Astrocyte (in vitro differentiated cells and primary cell): ENCODE data around the gene TMEM129. TPM values are rescaled to one million over a fixed set of nuclear protein-coding genes. Genes with fewer than 3 reads are reported as not detected.
A peak's percentile ranks its signal among the peaks of the same experiment; 100 is the strongest.

Source experiments
- DNase-seq: peaks from one replicate; pipeline ENCODE4 v3.0.0-alpha.2; 2010; ENCODE audit warnings: low read depth
- FAIRE-seq: peaks from 2 replicates; lab custom pipeline; 2011; peaks lifted over from hg19 to GRCh38; lab: Jason Lieb, UNC
- H2AFZ ChIP-seq: 2 replicates; pipeline ENCODE4 v1.6.0; 2012; ENCODE audit warnings: low read depth, low read length, inconsistent platforms
- H3K27ac ChIP-seq: 2 replicates; pipeline ENCODE4 v1.5.1; 2011; ENCODE audit warnings: low read depth, low read length, inconsistent platforms
- H3K27me3 ChIP-seq: 2 replicates; pipeline ENCODE4 v1.6.0; 2011; ENCODE audit warnings: low read length, inconsistent platforms; ENCODE audit not compliant: insufficient read depth
- H3K36me3 ChIP-seq: 2 replicates; pipeline ENCODE4 v1.5.1; 2011; ENCODE audit warnings: low read length, inconsistent platforms; ENCODE audit not compliant: insufficient read depth
- H3K4me1 ChIP-seq: 2 replicates; pipeline ENCODE4 v1.5.1; 2011; ENCODE audit warnings: low read length, inconsistent platforms; ENCODE audit not compliant: insufficient read depth
- H3K4me2 ChIP-seq: 2 replicates; pipeline ENCODE4 v1.6.0; 2012; ENCODE audit warnings: low read length, inconsistent platforms
- H3K4me3 ChIP-seq: 2 replicates; pipeline ENCODE4 v1.5.1; 2011; ENCODE audit warnings: low read depth, mild to moderate bottlenecking, low read length, inconsistent platforms; ENCODE audit not compliant: insufficient read depth
- H3K79me2 ChIP-seq: 2 replicates; pipeline ENCODE4 v1.6.0; 2012; ENCODE audit warnings: mild to moderate bottlenecking, low read length, inconsistent platforms; ENCODE audit not compliant: insufficient read depth
- H3K9ac ChIP-seq: 2 replicates; pipeline ENCODE4 v1.6.0; 2012; ENCODE audit warnings: mild to moderate bottlenecking, low read length, inconsistent platforms
- H3K9me3 ChIP-seq: 2 replicates; pipeline ENCODE4 v1.5.1; 2012; ENCODE audit warnings: low read depth, mild to moderate bottlenecking, low read length, inconsistent platforms; ENCODE audit not compliant: insufficient read depth
- H4K20me1 ChIP-seq: 2 replicates; pipeline ENCODE4 v1.6.0; 2012; ENCODE audit warnings: low read length, inconsistent platforms; ENCODE audit not compliant: insufficient read depth
- H3K27ac Mint-ChIP-seq: one replicate; pipeline ENCODE4 v1.8.0; 2021; ENCODE audit warnings: mild to moderate bottlenecking, mixed read lengths; ENCODE audit not compliant: unreplicated experiment
- H3K27me3 Mint-ChIP-seq: one replicate; pipeline ENCODE4 v1.8.0; 2021; ENCODE audit warnings: low read depth, mixed read lengths; ENCODE audit not compliant: unreplicated experiment
- H3K36me3 Mint-ChIP-seq: one replicate; pipeline ENCODE4 v1.8.0; 2021; ENCODE audit warnings: low read depth, mixed read lengths; ENCODE audit not compliant: unreplicated experiment
- H3K4me1 Mint-ChIP-seq: one replicate; pipeline ENCODE4 v1.8.0; 2021; ENCODE audit warnings: low read depth, mixed read lengths; ENCODE audit not compliant: unreplicated experiment
- H3K4me3 Mint-ChIP-seq: one replicate; pipeline ENCODE4 v1.8.0; 2021; ENCODE audit warnings: mild to moderate bottlenecking, moderate library complexity, mixed read lengths; ENCODE audit not compliant: unreplicated experiment
- H3K9me3 Mint-ChIP-seq: one replicate; pipeline ENCODE4 v1.8.0; 2021; ENCODE audit warnings: mild to moderate bottlenecking, mixed read lengths; ENCODE audit not compliant: unreplicated experiment
- CTCF ChIP-seq: IDR thresholded peaks from 2 replicates; pipeline ENCODE4 v1.5.1; 2011; ENCODE audit warnings: low read depth, mild to moderate bottlenecking, inconsistent platforms, low read length, moderate library complexity; ENCODE audit not compliant: insufficient read depth
- EZH2 ChIP-seq: IDR thresholded peaks from 2 replicates; pipeline ENCODE4 v1.6.1; 2012; ENCODE audit warnings: mild to moderate bottlenecking, low read length, inconsistent platforms; ENCODE audit not compliant: insufficient read depth
- total RNA-seq: library from RNA; stranded (reverse); gene quantifications from 2 replicates; pipeline ENCODE4 v1.2.1, GENCODE V29; 2021

The TMEM129 gene
- total RNA-seq, 1 donor from 2014 or later: 26.8 TPM

- no peak for FAIRE-seq
- peak within 1 kb of the TSS; percentile 83 for H3K9ac ChIP-seq
Measured at GRCh38 chr4:1683736-1684505, 37.2 kb downstream of the TMEM129 start, which contains the start of gene FAM53A. Gene FAM53A (minus strand): TSS chr4:1684313. CDS start chr4:1668741, 15,572 bp downstream.

DNA sequence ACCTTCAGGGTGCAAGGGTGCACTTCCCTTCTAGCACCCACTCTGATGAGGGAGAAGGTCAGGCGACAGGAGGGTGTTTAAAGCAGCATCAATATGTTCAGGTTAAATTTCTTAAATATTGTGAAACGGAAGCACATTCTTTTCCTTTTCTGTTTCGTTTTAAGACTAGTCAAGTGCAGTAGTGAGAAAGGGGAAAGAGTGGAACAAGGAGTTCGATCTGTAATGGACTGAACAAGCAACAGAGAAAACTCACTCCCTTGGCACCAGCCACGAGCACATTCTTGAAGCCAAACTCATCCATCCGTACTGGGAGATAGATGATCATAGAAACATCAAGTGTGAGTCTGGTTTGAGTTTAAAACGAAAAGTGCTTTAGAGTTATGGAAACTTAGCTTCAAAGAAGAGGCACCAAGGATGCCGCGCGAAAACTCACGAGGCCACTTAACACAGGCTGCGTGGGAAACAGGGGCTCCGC lies 37.8 kb downstream of the TMEM129 start:
- H3K79me2 ChIP-seq: no peaks in the 10 kb centered on the region
- TF ChIP-seq EZH2 (no peak), CTCF (no peak)
- H3K4me3 Mint-ChIP-seq: peak overlapping the region; percentile 91
- peak overlapping the region; percentile 90 for H3K4me2 ChIP-seq
- H3K36me3 ChIP-seq: no peaks in the 10 kb centered on the region
- DNase-seq (peak; percentile 85), FAIRE-seq (peak; percentile 92)
- no peaks in the 10 kb centered on the region for H3K9me3 Mint-ChIP-seq
- H3K27ac Mint-ChIP-seq: peak overlapping the region; percentile 84
- H4K20me1 ChIP-seq: no peaks in the 10 kb centered on the region
- H3K4me1 Mint-ChIP-seq: no peaks in the 10 kb centered on the region
- H3K36me3 Mint-ChIP-seq: no peaks in the 10 kb centered on the region
- H3K27me3 ChIP-seq: no peaks in the 10 kb centered on the region
- peak overlapping the region; percentile 83 for H3K9ac ChIP-seq
- H3K4me1 ChIP-seq: peaks cover 12% of the 10 kb centered on the region
- peak overlapping the region; percentile 66 for H3K4me3 ChIP-seq
- H3K27me3 Mint-ChIP-seq: no peaks in the 10 kb centered on the region
- H3K9me3 ChIP-seq: no peaks in the 10 kb centered on the region
- H2AFZ ChIP-seq: peak overlapping the region; percentile 75
- peak overlapping the region; percentile 64 for H3K27ac ChIP-seq

More at GRCh38 chr4:1683736-1684505, 37.2 kb downstream of the TMEM129 start, which contains the start of gene FAM53A:
- H3K4me2 ChIP-seq: peak within 1 kb of the TSS; percentile 90
- Mint-ChIP-seq H3K4me3 (peak within 1 kb of the TSS; percentile 91), H3K4me1 (no peaks in the 10 kb centered on the region), H3K27ac (peak within 1 kb of the TSS; percentile 84), H3K36me3 (no peaks in the 10 kb centered on the region), H3K9me3 (no peaks in the 10 kb centered on the region), H3K27me3 (no peaks in the 10 kb centered on the region)
- no peaks in the 10 kb centered on the region for H3K79me2 ChIP-seq
- DNase-seq: peak; percentile 44
- TF ChIP-seq CTCF: no peak
- TF ChIP-seq EZH2: no peak
- H3K36me3 ChIP-seq: no peaks in the 10 kb centered on the region
- H3K27ac ChIP-seq: peak within 1 kb of the TSS; percentile 64
- peak within 1 kb of the TSS; percentile 66 for H3K4me3 ChIP-seq
- no peaks in the 10 kb centered on the region for H3K9me3 ChIP-seq
- H2AFZ ChIP-seq: peak within 1 kb of the TSS; percentile 80
- H4K20me1 ChIP-seq: no peaks in the 10 kb centered on the region
- peaks cover 12% of the 10 kb centered on the region for H3K4me1 ChIP-seq
- no peaks in the 10 kb centered on the region for H3K27me3 ChIP-seq
